Uterus (tissue), 2 donors: Measurements from ENCODE around the gene BRD9.

Experiments
- CTCF ChIP-seq, 4 experiments: fragments of 200-600 bp in 2 of 4; fragments of 450-650 bp in 2 of 4; sonication (generic) in 2 of 4; IDR thresholded peaks; one replicate each; pipeline ENCODE4 v1.5.1; 2016 to 2019; ENCODE audit warnings: antibody characterized with exemption in 4 of 4, mild to moderate bottlenecking in 2 of 4, moderate library complexity in 1 of 4
- POLR2A ChIP-seq, 2 donors: fragments of 450-650 bp; IDR thresholded peaks; one replicate each; pipeline ENCODE4 v1.6.1; 2016; ENCODE audit warnings: antibody characterized with exemption in 2 of 2, mild to moderate bottlenecking in 1 of 2, moderate library complexity in 1 of 2

GRCh38 chr5:875931-876330 is 16.7 kb downstream of the BRD9 start:
- TF ChIP-seq CTCF (IDR thresholded peaks at IDR 0.05) (no peak), POLR2A (IDR thresholded peaks at IDR 0.05) (no peak)
